GM19395 (cell line): Measurements from ENCODE around the gene BIK.
"Not testable (repeated sequence)": the region's sequence is repeated elsewhere in the genome, so short reads cannot be mapped to it uniquely, and the experiment has no call there.

Experiments
- ATAC-seq: cut with Tn5 transposase; IDR thresholded peaks from one replicate; pipeline ENCODE4 v1.9.1; 2021; ENCODE audit warnings: mild to moderate bottlenecking, moderate library complexity; ENCODE audit not compliant: unreplicated experiment

Gene BIK

GRCh38 chr22:43134553-43134952 is 24.0 kb downstream of the BIK start:
- ATAC-seq: no peak

- no peak for ATAC-seq
Measured at GRCh38 chr22:43135565-43135964, 25.0 kb downstream of the BIK start.

- ATAC-seq: no peak
Measured at GRCh38 chr22:43136255-43136654, 25.7 kb downstream of the BIK start.

GRCh38 chr22:43136801-43137200 is 26.3 kb downstream of the BIK start:
- no peak for ATAC-seq

GRCh38 chr22:43142880-43143562 is 32.5 kb downstream of the BIK start, which contains the start of gene MCAT:
TSS of gene MCAT (minus strand) at chr22:43143398. CDS start at chr22:43143348, 50 bp downstream.
- ATAC-seq: peak; percentile 72

GRCh38 chr22:43144949-43145348 is 34.4 kb downstream of the BIK start:
- ATAC-seq: no peak

GRCh38 chr22:43145371-43145770 is 34.8 kb downstream of the BIK start:
- ATAC-seq: not testable (repeated sequence)

GRCh38 chr22:43146332-43146731 is 35.8 kb downstream of the BIK start:
- not testable (repeated sequence) for ATAC-seq

- ATAC-seq: no peak
Measured at GRCh38 chr22:43147821-43148220, 37.3 kb downstream of the BIK start.

GRCh38 chr22:43148581-43148980 is 38.0 kb downstream of the BIK start:
- no peak for ATAC-seq

- no peak for ATAC-seq
Measured at GRCh38 chr22:43150731-43151206, 40.2 kb downstream of the BIK start.

- no peak for ATAC-seq
Measured at GRCh38 chr22:43151251-43152002, 40.9 kb downstream of the BIK start, which contains the start of gene TSPO. TSS of gene TSPO (plus strand) at chr22:43151559. CDS start at chr22:43159239, 7,680 bp downstream.

GRCh38 chr22:43152003-43152356 is 41.4 kb downstream of the BIK start:
- ATAC-seq: no peak

- no peak for ATAC-seq
Measured at GRCh38 chr22:43152357-43153071, 42.0 kb downstream of the BIK start.

- ATAC-seq: no peak
Measured at GRCh38 chr22:43153899-43154298, 43.3 kb downstream of the BIK start.

GRCh38 chr22:43154887-43155536 is 44.5 kb downstream of the BIK start:
- no peak for ATAC-seq

GRCh38 chr22:43155789-43156188 is 45.2 kb downstream of the BIK start:
- ATAC-seq: no peak

- ATAC-seq: no peak
Measured at GRCh38 chr22:43156413-43156812, 45.9 kb downstream of the BIK start.

- ATAC-seq: no peak
Measured at GRCh38 chr22:43157874-43158546, 47.5 kb downstream of the BIK start.

GRCh38 chr22:43158778-43159483 is 48.4 kb downstream of the BIK start:
- no peak for ATAC-seq
